Endothelial cell (in vitro differentiated cells): ENCODE measurements around the gene SCP2. TPM values are rescaled to one million over a fixed set of nuclear protein-coding genes. Genes with fewer than 3 reads are reported as not detected.
"Not testable (repeated sequence)": the region's sequence is repeated elsewhere in the genome, so short reads cannot be mapped to it uniquely, and the experiment has no call there.

Experiments used
- DNase-seq: peaks from one replicate; pipeline ENCODE4 v3.0.0; 2021; ENCODE audit warnings: low spot score
- H3K27ac Mint-ChIP-seq: one replicate; pipeline ENCODE4 v1.8.0; 2021; ENCODE audit warnings: mixed read lengths, inconsistent platforms; ENCODE audit not compliant: unreplicated experiment
- H3K27me3 Mint-ChIP-seq: one replicate; pipeline ENCODE4 v1.8.0; 2021; ENCODE audit warnings: mild to moderate bottlenecking, moderate library complexity, mixed read lengths, inconsistent platforms; ENCODE audit not compliant: unreplicated experiment
- H3K36me3 Mint-ChIP-seq: one replicate; pipeline ENCODE4 v1.8.0; 2021; ENCODE audit warnings: mild to moderate bottlenecking, low read depth, mixed read lengths, inconsistent platforms; ENCODE audit not compliant: unreplicated experiment
- H3K4me1 Mint-ChIP-seq: one replicate; pipeline ENCODE4 v1.8.0; 2021; ENCODE audit warnings: mild to moderate bottlenecking, mixed read lengths, inconsistent platforms; ENCODE audit not compliant: unreplicated experiment
- H3K4me3 Mint-ChIP-seq: one replicate; pipeline ENCODE4 v1.8.0; 2021; ENCODE audit warnings: mild to moderate bottlenecking, mixed read lengths, inconsistent platforms; ENCODE audit not compliant: unreplicated experiment
- H3K9me3 Mint-ChIP-seq: one replicate; pipeline ENCODE4 v1.8.0; 2021; ENCODE audit warnings: mixed read lengths, inconsistent platforms; ENCODE audit not compliant: unreplicated experiment
- total RNA-seq: library from RNA; stranded (reverse); fragmentation: NEBNext Ultra II Directional; extraction: Animal tissue kit (Norgen Biotek cat#: 25700); gene quantifications from one replicate; pipeline ENCODE4 v1.2.1, GENCODE V29; 2021; ENCODE audit not compliant: unreplicated experiment
- TF ChIP-seq, protein P1 (sequence below): fragments of 200-600 bp; sonication (generic); IDR thresholded peaks from one replicate; pipeline ENCODE4 v1.5.0; 2021; ENCODE audit warnings: antibody characterized with exemption; ENCODE audit not compliant: unreplicated experiment

The SCP2 gene
- total RNA-seq, 1 donor from 2014 or later: 93.2 TPM

DNA sequence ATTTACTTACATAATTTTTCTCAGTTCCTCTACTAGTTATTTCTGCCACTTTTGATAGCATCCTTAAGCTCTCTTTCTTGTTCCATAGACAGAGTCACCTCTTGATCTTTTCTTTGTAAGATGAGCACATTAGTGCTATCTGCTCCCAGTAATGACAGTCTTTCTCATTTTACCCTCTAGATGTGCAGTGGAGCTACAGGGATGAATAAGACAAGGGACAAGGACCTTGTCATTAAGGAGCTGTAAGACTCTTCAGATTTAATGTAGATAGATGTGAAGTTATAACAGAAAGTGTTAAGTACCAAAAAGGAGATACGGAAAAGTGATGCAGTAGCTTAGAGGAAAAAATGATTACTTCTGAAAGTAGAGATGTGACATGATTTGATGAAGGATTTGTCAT is 20.4 kb downstream of the SCP2 start:
- Mint-ChIP-seq H3K9me3 (no peaks in the 10 kb centered on the region), H3K4me3 (no peak overlapping the region), H3K4me1 (no peaks in the 10 kb centered on the region), H3K27me3 (no peaks in the 10 kb centered on the region), H3K36me3 (no peaks in the 10 kb centered on the region), H3K27ac (no peak overlapping the region)
- no peak for DNase-seq
- TF ChIP-seq, protein P1, sequence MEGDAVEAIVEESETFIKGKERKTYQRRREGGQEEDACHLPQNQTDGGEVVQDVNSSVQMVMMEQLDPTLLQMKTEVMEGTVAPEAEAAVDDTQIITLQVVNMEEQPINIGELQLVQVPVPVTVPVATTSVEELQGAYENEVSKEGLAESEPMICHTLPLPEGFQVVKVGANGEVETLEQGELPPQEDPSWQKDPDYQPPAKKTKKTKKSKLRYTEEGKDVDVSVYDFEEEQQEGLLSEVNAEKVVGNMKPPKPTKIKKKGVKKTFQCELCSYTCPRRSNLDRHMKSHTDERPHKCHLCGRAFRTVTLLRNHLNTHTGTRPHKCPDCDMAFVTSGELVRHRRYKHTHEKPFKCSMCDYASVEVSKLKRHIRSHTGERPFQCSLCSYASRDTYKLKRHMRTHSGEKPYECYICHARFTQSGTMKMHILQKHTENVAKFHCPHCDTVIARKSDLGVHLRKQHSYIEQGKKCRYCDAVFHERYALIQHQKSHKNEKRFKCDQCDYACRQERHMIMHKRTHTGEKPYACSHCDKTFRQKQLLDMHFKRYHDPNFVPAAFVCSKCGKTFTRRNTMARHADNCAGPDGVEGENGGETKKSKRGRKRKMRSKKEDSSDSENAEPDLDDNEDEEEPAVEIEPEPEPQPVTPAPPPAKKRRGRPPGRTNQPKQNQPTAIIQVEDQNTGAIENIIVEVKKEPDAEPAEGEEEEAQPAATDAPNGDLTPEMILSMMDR: no peak

DNA sequence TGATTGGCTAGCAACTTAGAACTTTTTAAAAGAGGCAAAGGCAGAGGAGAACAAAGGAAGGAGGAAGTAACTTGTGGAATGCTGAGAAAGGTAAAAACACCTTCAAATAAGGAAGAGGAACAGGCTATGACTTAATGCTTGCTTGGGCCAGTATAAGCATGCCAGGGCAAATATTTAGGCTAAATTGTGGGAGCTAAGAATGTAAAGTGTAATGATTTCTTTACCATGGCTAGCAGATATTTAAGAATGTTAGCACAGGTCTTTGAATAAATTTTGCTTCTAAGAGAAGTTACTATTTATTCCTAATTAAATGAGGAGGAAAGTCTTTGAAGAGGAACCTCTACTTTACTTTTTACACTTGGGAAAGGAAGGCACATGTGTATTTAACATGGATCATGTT is 22.5 kb downstream of the SCP2 start:
- not testable (repeated sequence) for DNase-seq, H3K4me1 Mint-ChIP-seq, H3K36me3 Mint-ChIP-seq, H3K9me3 Mint-ChIP-seq, H3K27me3 Mint-ChIP-seq, H3K27ac Mint-ChIP-seq, H3K4me3 Mint-ChIP-seq

DNA sequence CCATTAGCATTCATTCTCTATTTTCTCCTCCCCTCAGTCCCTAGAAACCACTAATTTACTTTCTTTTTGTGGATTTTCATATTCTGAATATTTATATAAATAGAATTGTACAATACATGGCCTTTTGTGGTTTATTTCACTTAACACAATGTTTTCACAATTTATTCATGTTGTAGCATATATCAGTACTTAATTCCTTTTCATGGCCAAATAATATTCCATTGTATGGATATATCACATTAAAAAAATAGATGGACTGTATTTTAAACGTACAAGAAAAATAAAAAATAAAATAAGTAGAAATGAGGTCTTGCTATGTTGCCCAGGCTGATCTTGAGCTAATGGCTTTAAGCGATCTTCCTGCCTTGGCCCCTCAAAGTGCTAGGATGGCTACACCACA is 25.0 kb downstream of the SCP2 start:
- TF ChIP-seq, protein P1: no peak
- Mint-ChIP-seq H3K4me1 (no peaks in the 10 kb centered on the region), H3K27me3 (no peaks in the 10 kb centered on the region), H3K9me3 (no peaks in the 10 kb centered on the region), H3K36me3 (no peaks in the 10 kb centered on the region), H3K27ac (no peak overlapping the region), H3K4me3 (no peak overlapping the region)
- DNase-seq: no peak

DNA sequence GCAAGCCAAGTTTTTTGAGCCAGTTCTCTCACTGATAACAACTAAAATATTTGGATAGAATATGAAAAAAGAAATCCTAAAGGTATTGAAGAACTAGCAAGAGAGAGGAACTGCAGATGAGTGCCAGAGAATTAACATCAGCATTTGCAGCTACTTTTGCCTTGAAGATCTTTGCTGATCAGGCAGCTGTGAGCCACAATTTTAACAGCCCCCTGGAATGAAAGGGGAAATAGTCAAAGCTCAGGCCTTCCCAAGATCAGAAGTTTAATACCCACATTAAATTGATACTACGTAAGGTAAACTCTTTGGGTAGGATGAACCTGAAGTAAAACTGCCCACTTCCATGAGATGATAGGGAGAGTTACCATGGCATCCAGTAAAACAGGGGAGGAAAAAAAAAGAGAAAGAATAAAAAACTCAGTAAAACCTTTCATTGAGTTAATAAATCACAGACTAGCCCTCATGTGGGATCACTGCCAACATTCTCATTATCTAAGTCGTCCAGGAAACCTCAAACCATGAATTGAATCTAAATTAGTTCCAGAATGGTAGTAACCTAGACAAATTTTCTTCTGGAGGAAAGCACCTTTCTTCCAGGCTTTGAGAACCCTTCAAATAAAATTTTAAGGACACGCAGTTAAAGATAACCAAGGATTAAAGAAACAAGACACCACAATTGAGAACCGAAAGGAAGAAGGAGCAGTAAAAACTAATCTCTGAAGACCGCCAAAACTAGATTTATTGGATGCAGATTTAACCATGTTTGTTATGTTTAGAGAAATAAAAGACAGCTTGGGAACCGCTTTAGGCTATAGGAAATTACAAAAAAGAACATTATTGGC is 28.3 kb downstream of the SCP2 start:
- H3K9me3 Mint-ChIP-seq: no peaks in the 10 kb centered on the region
- no peak overlapping the region for H3K27ac Mint-ChIP-seq
- DNase-seq: no peak
- H3K36me3 Mint-ChIP-seq: no peaks in the 10 kb centered on the region
- TF ChIP-seq, protein P1: no peak
- no peak overlapping the region for H3K4me3 Mint-ChIP-seq
- no peaks in the 10 kb centered on the region for H3K27me3 Mint-ChIP-seq
- H3K4me1 Mint-ChIP-seq: no peaks in the 10 kb centered on the region

DNA sequence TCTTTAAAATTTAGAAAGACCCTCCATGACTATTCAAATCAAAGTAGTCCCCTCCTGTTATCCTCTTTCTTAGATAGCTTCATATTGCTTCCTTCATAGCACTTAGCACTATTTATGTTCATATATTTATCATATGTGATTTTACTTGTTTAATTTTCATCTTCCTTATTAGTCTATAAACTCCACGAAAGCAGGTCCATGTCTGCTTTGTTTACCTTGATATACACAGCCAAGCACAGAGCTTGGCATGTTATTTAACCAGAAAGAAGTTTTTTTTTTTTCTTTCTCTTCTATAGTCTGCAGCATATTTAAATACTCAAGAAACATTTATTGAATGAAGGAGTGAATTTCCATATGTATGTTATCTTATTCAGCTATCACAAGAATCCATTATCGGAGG is 36.0 kb downstream of the SCP2 start:
- DNase-seq: no peak
- no peaks in the 10 kb centered on the region for H3K4me1 Mint-ChIP-seq
- H3K27me3 Mint-ChIP-seq: no peaks in the 10 kb centered on the region
- no peaks in the 10 kb centered on the region for H3K9me3 Mint-ChIP-seq
- no peaks in the 10 kb centered on the region for H3K36me3 Mint-ChIP-seq
- no peak overlapping the region for H3K27ac Mint-ChIP-seq
- TF ChIP-seq, protein P1: no peak
- H3K4me3 Mint-ChIP-seq: no peak overlapping the region
